GM21737 (cell line): ENCODE measurements around the gene DLG1.

Experiments used
- ATAC-seq: cut with Tn5 transposase; IDR thresholded peaks from one replicate; pipeline ENCODE4 v1.9.1; 2021; ENCODE audit warnings: mild to moderate bottlenecking, moderate library complexity; ENCODE audit not compliant: unreplicated experiment

The DLG1 gene

GRCh38 chr3:197183582-197183981 lies 114.8 kb downstream of the DLG1 start:
- ATAC-seq = no peak

DNA sequence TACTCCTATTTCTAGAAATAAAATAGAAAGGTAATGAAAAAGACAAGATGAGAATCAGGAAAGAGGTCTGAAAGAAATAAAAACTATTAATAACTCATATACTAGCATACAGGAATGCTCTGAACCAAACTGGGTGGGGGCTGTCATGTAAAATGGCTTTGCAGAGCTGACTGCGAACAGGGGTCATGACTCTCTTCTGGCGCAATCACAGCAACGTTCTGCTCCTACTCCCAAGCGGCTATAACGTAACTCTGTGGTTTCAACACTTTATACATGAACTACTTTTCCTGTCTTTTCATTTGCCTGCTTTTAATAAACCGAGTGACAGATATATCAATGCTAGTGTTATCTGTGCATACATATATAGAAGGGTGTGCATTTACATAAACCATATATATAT lies 116.7 kb downstream of the DLG1 start:
- no peak for ATAC-seq

GRCh38 chr3:197178998-197179397 lies 119.4 kb downstream of the DLG1 start:
- ATAC-seq = no peak

DNA sequence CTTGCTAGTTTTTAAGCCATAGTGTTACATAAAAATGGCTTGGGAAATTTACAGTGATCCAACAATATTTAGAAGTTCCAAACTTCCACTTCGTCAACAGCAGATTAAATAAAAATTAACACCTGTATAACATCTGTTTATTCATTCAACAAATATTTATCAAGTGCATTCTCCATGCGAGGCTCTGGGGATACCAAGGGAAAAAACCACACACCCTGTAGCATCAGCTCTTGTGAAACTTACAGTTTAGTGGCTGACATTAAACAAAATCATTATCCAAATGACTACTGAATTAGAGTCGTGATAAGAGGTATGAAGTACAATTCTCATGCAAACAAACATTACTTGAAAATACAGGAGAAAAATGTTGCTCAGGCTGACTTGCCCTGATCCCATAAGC lies 122.9 kb downstream of the DLG1 start:
- no peak for ATAC-seq

DNA sequence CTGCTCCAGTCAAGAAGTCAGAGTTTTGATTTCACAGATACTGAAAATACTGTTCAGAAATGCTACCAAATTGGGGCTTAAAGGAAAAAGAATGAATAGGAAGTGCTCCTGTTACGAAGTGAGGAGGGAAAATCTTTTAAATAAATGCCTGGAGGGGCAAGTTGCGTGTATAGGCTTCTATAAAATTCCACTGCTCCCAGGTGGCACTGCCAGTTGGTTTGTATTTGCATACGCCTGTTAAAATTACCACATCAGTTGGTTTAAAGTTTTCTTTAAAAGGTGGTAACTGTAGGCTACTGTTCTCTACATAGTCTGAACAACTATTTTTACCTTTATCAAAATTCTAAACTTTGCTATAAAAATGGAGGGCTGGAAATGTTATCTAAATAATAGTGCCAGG lies 123.5 kb downstream of the DLG1 start:
- no peak for ATAC-seq

GRCh38 chr3:197173620-197174019 lies 124.8 kb downstream of the DLG1 start:
- no peak for ATAC-seq

DNA sequence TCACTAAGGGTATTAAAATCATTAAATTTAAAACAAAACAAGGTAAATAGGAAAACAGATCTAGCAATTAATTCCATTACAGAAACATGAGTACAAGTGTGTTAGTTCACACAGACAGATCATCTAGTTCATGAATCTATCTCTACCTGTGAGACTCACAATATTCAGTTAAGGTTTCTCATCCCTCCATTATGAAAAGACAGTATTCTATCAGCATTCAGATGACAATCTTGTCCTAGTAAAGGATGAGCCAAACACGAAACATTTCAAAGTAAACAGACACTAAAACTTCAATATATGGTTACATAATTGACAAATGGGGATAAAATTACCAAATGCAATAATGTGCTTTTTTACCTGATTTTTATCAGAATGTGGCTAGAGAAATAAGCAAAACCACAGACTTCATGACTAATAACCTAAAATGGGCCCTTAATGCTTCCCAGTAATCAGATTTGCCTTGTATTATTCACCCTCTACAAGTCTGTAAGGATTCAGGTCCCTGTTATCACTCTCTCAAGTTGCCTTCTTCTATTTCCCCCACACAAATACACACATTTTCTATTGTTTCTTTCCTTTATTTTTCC lies 126.8 kb downstream of the DLG1 start:
- ATAC-seq = no peak

- ATAC-seq = no peak
These were observed 129.4 kb downstream of the DLG1 start for GRCh38 chr3:197169028-197169427.

DNA sequence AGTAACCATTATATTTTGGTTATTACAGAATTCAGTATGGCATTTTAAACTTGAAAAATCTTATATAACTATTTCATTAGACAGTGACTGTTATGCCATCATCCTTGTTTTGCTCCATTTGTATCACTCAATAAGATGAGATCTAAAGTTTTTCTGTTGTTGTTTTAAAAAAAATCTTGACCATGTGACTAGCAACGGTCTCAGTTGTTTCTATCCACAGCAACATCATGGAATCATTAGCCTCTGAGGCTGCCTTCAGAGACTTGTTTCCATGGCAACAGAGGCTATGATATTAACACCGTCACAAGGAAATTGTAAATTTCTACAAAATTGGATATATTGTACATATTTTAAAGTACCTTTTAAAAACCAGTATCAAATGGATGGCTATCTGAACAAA lies 129.8 kb downstream of the DLG1 start:
- ATAC-seq = no peak

DNA sequence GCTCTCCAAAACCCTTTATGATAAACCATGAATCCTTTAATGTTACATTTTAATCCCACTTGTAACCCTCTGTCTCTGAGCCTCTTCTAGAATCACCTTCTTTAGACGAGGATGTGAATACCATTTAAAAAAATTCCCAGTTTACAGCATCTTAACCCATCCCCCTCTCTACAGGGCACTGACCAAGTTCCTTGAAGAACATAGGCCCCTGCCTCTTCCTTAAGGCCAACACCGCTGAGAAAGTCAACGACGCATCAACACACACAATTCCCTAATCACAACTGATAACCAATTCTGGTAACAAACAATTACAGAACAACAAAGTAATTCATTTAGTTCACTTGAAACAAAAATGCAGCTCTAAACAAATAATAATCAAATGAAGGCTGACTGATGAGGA lies 130.3 kb downstream of the DLG1 start:
- ATAC-seq = no peak

DNA sequence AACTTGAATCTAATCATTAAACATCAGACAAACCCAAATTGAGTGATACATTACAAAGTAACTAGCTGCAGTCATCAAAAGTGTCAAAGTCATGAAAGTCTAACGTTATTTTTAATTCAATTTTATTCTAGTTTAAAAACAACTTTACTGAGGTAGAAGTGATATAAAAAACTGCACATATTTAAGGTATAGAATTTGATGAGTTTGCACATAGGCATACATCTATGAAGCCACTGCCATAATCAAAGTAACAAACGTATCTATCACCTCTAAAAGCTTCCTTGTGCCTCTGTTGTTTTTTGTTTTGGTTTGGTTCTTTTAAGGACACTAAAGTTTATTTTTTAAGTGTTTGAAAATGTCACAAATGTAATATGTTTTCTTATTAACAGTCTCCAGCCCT lies 130.9 kb downstream of the DLG1 start:
- no peak for ATAC-seq

GRCh38 chr3:197165890-197166289 lies 132.5 kb downstream of the DLG1 start:
- no peak for ATAC-seq

- no peak for ATAC-seq
These were observed 143.4 kb downstream of the DLG1 start for GRCh38 chr3:197155046-197155445.

DNA sequence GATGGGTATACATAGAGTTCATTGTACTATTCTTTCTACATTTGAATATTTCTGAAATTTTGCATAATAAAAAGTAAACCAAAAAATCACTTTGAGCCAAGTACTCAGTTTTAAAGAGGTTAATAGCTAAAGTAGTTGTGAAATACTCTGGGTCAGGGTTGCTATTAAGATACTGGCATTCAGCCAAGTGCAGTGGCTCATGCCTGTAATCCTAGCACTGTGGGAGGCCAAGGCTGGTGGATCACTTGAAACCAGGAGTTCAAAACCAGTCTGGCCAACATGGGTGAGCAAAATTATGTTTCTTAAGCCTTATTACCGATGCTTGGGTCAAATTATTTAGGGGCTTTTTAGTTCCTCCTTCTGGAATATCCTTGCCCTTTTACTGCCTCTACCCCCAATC lies 146.8 kb downstream of the DLG1 start:
- no peak for ATAC-seq

GRCh38 chr3:197149528-197149927 lies 148.9 kb downstream of the DLG1 start:
- no peak for ATAC-seq

GRCh38 chr3:197144188-197144587 lies 154.2 kb downstream of the DLG1 start:
- ATAC-seq = no peak

GRCh38 chr3:197139586-197139985 lies 158.8 kb downstream of the DLG1 start:
- ATAC-seq = no peak

GRCh38 chr3:197137751-197138150 lies 160.7 kb downstream of the DLG1 start:
- no peak for ATAC-seq

DNA sequence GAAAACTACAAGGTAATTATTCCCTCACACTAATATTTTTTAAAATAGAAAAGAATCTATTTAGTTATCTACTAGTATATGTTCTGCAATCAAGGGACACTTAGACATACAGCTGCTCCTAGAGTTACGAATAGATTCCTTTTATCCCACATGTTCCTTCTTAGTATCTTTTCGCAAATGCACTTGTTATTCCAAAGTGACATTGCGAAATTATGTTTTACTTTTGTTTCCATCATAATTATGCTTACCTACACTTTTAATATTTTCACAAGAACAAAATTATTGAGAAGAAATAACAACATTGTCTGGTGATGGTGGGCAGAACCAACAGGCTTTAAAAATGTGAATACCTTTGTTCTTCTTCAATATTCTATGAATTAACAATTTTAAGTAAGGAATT lies 161.7 kb downstream of the DLG1 start:
- ATAC-seq = no peak

GRCh38 chr3:197135212-197135611 lies 163.2 kb downstream of the DLG1 start:
- no peak for ATAC-seq

DNA sequence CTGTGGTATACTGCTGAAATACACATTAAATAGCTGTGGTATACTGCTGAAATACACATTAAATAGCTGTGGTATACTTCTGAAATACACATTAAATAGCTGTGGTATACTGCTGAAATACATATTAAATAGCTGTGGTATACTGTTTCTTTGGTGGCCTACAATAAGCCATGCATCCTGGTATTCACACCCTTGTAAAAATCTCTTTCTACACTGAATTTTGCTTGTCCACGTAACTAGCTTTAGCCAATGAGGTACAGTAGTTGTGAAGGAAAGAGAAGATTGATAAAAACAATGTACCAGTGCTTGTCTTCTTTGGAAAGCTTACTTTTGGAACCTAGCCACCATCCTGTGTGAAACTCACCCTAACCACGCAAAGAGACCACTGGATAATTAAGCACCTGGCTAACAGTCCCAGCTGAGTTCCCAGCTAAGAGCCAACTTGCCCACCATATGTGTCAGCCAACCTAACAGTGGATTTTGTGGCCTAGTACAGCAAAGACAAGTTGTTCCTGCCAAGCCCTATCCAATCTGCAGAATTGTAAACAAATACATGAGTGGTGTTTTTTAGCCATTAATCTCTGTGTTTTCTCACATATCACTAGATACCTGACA lies 165.4 kb downstream of the DLG1 start:
- ATAC-seq = no peak

DNA sequence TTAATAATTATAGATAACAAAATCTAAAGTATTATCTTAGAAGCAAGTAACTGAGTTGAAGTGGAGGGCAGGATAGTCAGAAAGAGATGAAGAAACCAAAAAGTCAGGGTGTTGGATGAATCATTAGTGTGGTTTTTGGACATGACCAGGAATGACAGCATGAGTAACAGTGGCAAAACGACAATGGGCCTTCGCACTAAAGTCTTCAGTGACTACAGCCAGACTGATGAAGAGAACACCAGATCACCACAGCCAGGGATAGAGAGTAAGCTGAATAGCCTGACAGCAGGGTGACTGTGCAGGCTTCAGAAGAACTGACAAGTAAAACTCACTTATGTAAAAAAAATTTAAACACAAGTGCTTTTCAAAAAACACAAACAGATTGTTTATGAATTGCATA lies 172.8 kb downstream of the DLG1 start:
- no peak for ATAC-seq

- ATAC-seq = no peak
These were observed 173.7 kb downstream of the DLG1 start for GRCh38 chr3:197124713-197125112.
